Activated CD4-positive, CD25-positive, alpha-beta regulatory T cell treated with anti-CD3 and anti-CD28 coated beads, Interleukin-2, amount 50 U/mL, for 24 hours (primary cell): ENCODE data around the gene MRPS18C.
"Not testable (repeated sequence)": the region's sequence is repeated elsewhere in the genome, so short reads cannot be mapped to it uniquely, and the experiment has no call there.

ENCODE experiments used
- ATAC-seq, 2 donors: fragments of 150-1000 bp; cut with Tn5 transposase; one replicate each; pipeline ENCODE4 v1.10.0; 2021; ENCODE audit warnings: mild to moderate bottlenecking in 1 of 2, moderate library complexity in 1 of 2

Gene MRPS18C

DNA sequence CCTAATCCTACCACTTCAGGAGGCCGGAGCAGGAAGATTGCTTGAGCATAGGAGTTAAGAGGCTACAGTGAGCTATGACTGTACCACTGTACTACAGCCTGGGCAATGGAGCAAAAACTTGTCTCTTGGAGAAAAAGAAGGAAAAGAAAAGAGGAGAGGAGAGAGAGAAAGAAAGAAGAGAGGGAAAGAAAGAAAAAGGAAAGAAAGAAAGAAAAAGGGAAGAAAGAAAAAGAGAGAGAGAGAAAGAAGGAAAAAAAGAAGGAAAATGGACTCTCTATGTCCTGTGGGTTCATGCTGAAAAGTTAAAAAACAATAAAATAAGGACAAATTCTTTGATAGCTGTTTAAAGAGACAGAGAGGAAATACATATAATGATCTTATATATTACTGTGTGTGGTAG, 42.3 kb downstream of the MRPS18C start:
- ATAC-seq, result no peak

DNA sequence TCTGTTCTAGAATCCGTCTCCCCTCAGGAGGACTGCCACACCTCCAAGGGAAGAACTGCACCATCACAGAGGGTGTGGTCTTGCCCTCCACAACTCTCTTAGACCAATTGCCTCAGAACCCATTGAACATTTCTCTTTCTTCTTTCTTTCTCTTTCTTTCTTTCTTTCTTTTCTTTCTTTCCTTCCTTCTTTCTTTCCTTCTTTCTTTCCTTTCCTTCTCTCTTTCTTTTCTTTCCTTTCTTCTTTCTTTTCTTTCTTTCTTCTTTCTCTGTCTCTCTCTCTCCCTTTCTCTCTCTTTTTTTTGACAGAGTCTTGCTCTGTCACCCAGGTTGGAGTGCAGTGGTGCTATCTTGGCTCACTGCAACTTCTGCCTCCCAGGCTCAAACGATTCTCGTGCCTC, 45.8 kb downstream of the MRPS18C start:
- not testable (repeated sequence) for ATAC-seq

DNA sequence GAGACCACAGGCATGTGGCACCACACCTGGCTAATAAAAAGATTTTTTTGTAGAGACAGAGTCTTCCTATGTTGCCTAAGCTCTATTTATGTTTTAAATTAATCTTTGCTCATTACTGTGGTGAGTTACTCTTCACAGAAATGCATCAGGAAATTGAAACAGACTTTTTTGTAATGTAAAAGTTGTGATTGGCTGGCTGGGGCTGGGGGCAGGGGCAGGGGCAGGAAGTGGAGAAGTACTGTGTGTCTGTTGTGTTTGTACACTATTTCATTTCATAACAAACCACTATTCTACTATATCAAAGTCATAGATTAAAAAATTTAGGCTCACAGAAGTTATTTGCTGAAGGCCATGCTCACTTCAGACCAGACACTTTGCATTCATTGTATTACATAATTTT, 48.1 kb downstream of the MRPS18C start:
- ATAC-seq, result peak; percentile 67 to 71

DNA sequence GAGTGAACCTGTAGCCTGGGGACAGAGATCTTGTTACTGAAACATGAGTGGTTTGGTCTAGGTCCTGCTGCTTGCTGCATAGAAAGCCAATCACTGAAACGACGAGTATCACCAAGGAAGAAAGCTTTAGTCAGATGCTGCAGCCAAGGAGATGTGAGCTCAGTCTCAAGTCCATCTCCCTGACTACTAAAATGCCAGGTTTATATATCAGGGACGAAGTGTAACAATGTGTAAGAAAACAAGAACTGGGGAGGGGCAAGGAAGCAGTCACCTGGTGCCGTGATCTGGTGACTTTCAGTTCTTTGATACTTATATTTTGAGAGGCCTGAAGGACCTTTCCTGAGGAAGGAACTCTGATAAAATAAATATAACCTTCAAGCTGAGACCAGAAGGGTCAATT, 48.6 kb downstream of the MRPS18C start:
- peak in 1 of 2 donors; percentile 47 for ATAC-seq

DNA sequence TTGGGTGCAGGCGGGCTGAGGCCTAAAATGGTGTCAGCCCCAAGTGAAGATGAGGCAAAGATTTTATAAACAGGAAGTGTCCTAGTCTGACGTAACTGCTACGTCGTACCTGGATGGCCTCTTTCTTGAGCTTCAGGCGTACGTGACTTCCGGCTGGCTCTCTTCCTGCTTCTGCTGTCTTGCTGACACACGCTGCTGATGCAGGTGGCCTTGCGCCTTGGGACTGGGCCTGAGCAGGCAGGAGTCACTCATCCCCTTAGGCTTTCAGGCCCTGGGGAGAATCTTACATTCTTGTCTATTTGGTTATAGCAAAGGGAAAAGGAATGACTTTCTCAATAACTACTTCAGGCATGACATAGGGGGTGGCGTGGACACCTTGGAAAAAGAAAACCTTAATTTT, 49.1 kb downstream of the MRPS18C start:
- ATAC-seq, result no peak

DNA sequence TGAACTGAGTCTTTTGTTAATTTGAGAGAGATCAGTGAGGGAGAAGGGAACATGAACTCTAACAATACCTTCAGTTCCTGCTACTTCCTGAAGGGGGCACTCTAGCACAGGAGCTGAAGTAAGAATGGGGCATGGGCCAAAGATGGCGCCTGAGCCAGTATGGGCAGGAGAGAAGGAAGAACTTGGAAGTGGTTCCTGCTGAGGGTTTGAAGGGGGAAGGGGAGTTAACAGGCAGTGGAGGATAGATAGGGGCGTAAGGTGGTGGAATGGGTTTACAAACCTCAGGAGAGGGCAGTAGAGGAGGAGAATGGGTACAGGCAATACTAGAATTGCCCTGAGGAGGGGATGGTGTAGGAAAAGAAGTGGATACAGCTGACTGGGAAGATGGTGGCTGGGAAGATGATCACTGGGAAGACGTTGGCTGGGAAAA, 53.3 kb downstream of the MRPS18C start:
- ATAC-seq, result not testable (repeated sequence)

DNA sequence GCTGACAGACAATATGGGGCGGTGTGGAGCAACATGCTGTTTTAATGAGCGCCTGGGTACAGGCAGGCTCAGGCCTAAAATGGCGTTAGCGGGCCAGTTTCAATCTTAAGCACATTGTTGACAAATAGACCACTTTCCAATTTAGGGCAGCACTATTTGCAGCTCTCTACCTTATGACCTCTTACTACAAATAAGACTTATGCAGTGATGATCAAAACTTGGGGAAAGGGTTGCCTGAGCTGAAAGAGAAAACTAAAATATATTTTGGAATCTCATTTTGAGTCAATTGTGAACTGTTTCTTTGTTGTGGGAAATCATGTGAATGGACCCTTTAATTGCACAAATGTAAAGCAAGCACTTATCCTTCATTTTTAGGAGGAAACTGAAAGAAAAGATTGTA, 54.6 kb downstream of the MRPS18C start:
- no peak for ATAC-seq
